Jurkat, Clone E6-1 (cell line): ENCODE results near the gene CLDN3.

Experiments
- DNase-seq: peaks from one replicate; pipeline ENCODE4 v3.0.0-alpha.2; 2011; ENCODE audit warnings: low read depth, low spot score
- H3K4me3 ChIP-seq: 2 replicates; pipeline ENCODE4 v1.5.1; 2011; ENCODE audit warnings: mild to moderate bottlenecking, low read length, control low read depth, moderate library complexity

CLDN3 gene

GRCh38 chr7:73773700-73774517 lies 3.8 kb upstream of the CLDN3 start:
- no peak overlapping the region for H3K4me3 ChIP-seq
- DNase-seq = no peak

- H3K4me3 ChIP-seq = peak overlapping the region; percentile 38; the same call in 1 of the 2 replicates
- no peak for DNase-seq
Observed at GRCh38 chr7:73770860-73771670, 995 bp upstream of the CLDN3 start.

GRCh38 chr7:73769481-73770001 lies 529 bp downstream of the CLDN3 start:
- DNase-seq = no peak
- no peak overlapping the region for H3K4me3 ChIP-seq

- DNase-seq = no peak
Observed at GRCh38 chr7:73768641-73769480, 1.2 kb downstream of the CLDN3 start.

GRCh38 chr7:73766556-73767229 lies 3.4 kb downstream of the CLDN3 start:
- H3K4me3 ChIP-seq = no peak overlapping the region
- DNase-seq = no peak

More at GRCh38 chr7:73768641-73769480, 1.2 kb downstream of the CLDN3 start:
- H3K4me3 ChIP-seq = no peak overlapping the region

DNA sequence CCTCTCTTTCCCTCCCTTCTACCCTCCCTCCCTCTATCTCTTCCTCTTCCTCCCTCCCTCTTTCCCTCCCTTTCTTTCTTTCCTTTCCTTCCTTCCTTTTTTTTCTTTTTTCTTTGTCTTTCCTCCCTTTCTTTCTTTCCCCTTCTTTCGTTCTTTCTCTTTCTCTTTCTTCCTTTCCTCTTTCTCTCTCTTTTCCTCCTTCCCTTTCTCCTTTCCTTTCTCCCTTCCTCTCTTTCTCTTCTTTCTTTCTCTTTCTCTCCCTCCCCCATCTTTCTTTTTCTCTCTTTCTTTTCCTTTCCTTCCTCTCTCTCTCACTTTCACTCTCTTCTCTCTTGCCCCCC lies 7.4 kb downstream of the CLDN3 start:
- no peak overlapping the region for H3K4me3 ChIP-seq
- no peak for DNase-seq

DNA sequence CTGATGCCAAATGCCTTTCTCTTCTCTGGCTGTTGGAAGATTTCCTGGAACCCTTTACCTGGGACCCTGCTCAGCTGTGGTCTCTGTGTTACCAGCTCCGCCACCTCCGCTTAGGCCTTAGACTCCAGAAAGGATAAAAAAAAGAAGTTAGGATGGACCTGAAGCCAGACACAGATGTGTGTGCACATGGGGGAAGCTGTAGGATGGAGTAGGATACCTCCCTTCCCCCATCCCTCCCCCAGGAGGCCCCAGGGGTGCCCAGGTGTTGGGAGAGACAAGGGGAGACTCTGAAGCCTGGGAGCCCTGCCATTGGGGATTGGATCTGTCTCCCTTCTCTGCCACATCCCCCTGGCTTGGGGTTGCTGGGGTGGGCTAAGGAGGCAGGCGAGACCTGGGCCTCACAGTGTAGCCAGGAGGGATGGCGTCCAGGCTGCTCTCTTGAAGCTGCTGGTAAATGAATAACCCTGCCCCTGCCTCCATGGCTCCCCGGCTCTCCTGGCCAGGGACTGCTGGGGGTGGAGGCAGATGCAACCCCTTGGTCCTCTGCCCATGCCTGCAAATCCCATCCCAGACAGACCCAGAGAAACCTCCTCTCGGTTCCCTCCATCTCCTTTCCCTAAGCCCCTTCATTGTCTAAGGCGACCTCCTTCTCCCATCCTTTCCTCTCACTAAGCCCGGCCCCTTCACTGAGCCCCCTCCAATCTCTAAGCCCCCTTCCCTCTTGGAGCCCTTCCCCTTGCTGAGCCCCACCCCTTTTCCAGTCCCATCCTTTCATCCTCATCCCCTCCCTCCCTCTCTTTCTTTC lies 8.0 kb downstream of the CLDN3 start:
- DNase-seq = no peak
- no peak overlapping the region for H3K4me3 ChIP-seq

GRCh38 chr7:73758581-73759138 lies 11.4 kb downstream of the CLDN3 start:
- no peak overlapping the region for H3K4me3 ChIP-seq
- no peak for DNase-seq

- no peak overlapping the region for H3K4me3 ChIP-seq
- DNase-seq = no peak
Observed at GRCh38 chr7:73749931-73750776, 19.9 kb downstream of the CLDN3 start.

GRCh38 chr7:73746378-73746777 lies 23.7 kb downstream of the CLDN3 start:
- no peak for DNase-seq
- H3K4me3 ChIP-seq = no peak overlapping the region

- no peak for DNase-seq
- no peak overlapping the region for H3K4me3 ChIP-seq
Observed at GRCh38 chr7:73742753-73743641, 27.1 kb downstream of the CLDN3 start.

DNA sequence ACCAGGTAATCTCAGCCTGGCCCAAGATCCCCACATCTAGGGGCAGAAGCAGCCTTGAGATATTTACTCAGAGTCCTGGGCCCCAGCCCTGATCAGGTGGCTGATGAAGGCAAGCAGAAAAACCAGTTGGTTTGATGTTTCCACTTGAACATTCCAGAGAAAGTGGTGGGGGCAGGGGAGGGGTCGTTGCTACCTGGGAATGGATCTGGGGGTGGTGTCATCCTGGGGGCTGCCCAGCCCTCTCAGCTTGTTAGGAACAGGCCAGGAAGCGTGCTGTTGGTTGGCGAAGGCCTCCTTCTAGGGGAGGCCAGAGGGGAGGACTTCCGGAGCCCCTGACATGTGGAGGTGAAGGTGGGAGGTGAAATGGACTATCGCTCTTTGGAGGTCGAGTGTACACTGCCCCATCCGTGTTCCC lies 27.7 kb downstream of the CLDN3 start:
- H3K4me3 ChIP-seq = no peak overlapping the region

GRCh38 chr7:73741600-73741999 lies 28.5 kb downstream of the CLDN3 start:
- DNase-seq = no peak
- H3K4me3 ChIP-seq = no peak overlapping the region

More for the DNA sequence above, 27.7 kb downstream of the CLDN3 start:
- no peak for DNase-seq

DNA sequence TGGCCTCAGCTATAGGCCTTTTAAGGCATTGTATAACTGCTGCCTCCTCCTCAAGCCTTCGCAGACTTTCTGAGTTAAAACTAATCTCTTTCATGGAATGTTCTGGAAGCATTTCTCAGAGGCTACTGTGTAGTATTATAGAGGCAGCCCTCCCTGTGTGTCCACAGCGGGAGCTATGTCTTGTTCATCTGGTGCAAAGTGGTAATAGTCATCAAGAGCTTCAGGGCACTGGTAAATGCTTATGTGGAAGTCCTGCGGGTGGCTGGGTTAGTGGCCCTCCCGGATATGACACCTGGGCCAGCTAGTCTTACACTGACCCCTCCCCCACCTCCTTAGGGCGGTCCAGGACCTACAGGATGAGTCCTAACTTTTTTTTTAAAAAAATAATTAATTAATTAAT lies 29.3 kb downstream of the CLDN3 start:
- no peak overlapping the region for H3K4me3 ChIP-seq

DNA sequence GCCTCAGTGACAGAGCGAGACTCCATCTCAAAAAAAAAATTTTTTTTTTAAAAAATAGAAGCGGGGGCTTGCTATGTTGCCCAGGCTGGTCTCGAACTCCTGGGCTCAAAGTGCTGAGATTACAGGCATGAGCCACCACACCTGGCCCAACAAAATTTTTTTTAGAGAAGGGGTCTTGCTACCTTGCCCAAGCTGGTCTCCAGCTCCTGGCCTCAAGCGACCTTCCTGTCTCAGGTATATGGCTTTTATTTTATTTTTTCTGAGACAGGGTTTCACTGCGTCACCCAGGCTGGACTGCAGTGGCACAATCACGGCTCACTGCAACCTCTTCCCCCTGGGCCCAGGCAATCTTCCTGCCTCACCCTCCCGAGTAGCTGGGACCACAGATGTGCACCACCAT lies 29.9 kb downstream of the CLDN3 start:
- no peak overlapping the region for H3K4me3 ChIP-seq
- no peak for DNase-seq

More for the DNA sequence above, 29.3 kb downstream of the CLDN3 start:
- DNase-seq = no peak

GRCh38 chr7:73739387-73739767 lies 30.7 kb downstream of the CLDN3 start:
- no peak for DNase-seq
- peak overlapping the region; percentile 82 for H3K4me3 ChIP-seq
